ENCODE measurements around the gene TBC1D9B.

GRCh38 chr5:179868541-179868940, 39.2 kb downstream of the TBC1D9B start:
- no peak for TF ChIP-seq CTCF (IDR thresholded peaks at IDR 0.05)
- no peak for TF ChIP-seq POLR2A (IDR thresholded peaks at IDR 0.05)

All from lower leg skin (tissue), 3 donors.